ENCODE results near the gene LANCL3.

LANCL3 gene

DNA sequence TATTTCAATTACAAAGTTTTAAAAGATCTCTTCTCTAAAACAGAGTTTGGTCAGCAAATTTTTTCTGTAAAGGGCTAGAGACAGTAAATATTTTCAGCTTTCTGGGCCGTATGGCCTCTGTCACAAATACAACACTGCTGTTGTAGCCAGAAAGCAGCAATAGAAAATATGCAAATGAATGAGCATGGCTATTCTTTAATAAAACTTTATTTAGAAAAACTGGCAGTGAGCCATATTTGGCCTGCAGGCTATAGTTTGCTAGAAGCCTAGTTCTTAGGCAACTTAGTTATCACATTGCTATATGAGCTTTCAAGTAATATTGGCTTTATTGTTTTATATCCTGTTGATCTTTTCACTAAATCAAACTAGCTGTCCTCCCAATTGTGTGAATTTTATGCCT, 87.6 kb downstream of the LANCL3 start:
- Histone ChIP-seq H3K36me3 (ENCODE audit: control insufficient read depth, low read depth, low read length) (no peaks in the 10 kb centered on the region), H3K9me3 (ENCODE audit: control insufficient read depth, low read depth, low read length) (peaks cover 5% of the 10 kb centered on the region), H3K9ac (ENCODE audit: low read length) (no peak overlapping the region), H3K27me3 (ENCODE audit: control insufficient read depth, insufficient read depth, low read length) (no peaks in the 10 kb centered on the region), H3K4me1 (ENCODE audit: control insufficient read depth, low read depth, low read length) (no peaks in the 10 kb centered on the region), H3K27ac (ENCODE audit: low read length) (no peak overlapping the region), H3K4me3 (ENCODE audit: low read length) (no peak overlapping the region)

DNA sequence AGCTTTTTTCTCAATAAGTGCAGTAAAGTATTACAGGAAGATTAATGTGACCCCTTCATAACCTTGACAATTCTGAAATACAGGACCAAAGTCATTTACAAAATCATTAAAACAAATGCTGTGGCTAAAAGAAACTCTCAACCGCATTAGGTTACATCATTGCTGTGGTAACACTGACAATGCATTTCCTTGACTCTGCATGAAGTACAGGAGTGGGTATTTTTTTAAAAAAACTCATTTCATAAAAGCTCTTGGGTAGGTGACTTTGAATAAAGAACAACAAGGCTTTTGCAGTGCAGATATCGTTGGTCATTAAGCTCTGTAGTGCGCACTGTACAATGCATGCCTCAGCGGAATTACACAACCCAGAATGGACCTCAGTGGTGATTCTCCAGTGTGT, 90.7 kb downstream of the LANCL3 start:
- no peak overlapping the region for H3K4me3 ChIP-seq (ENCODE audit: low read length)
- no peaks in the 10 kb centered on the region for H3K27me3 ChIP-seq (ENCODE audit: control insufficient read depth, insufficient read depth, low read length)
- no peaks in the 10 kb centered on the region for H3K4me1 ChIP-seq (ENCODE audit: control insufficient read depth, low read depth, low read length)
- no peaks in the 10 kb centered on the region for H3K36me3 ChIP-seq (ENCODE audit: control insufficient read depth, low read depth, low read length)
- H3K9me3 ChIP-seq (ENCODE audit: control insufficient read depth, low read depth, low read length), result peaks cover 7% of the 10 kb centered on the region
- H3K9ac ChIP-seq (ENCODE audit: low read length), result no peak overlapping the region
- no peak overlapping the region for H3K27ac ChIP-seq (ENCODE audit: low read length)

DNA sequence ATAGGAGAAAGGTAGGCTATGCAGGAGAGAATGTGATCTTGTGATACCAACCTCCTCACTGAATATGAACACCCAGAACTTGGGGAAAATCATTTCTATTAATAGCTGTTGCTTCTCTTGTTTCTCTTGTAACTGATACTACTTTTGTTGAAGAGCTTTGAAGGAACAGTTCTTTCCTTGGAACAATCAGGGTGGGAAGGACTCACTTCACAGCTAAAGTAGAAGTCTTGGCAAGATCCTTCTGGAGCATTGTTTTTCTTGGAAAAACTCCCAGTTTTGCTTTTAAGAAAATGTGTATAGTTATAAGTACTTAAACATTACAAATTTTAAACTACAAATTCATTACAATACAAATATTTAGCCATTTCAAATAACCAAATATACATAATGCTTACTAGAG, 95.1 kb downstream of the LANCL3 start:
- H3K9ac ChIP-seq (ENCODE audit: low read length), result no peak overlapping the region
- H3K27me3 ChIP-seq (ENCODE audit: control insufficient read depth, insufficient read depth, low read length), result no peaks in the 10 kb centered on the region
- H3K4me3 ChIP-seq (ENCODE audit: low read length), result no peak overlapping the region
- no peaks in the 10 kb centered on the region for H3K4me1 ChIP-seq (ENCODE audit: control insufficient read depth, low read depth, low read length)
- no peaks in the 10 kb centered on the region for H3K36me3 ChIP-seq (ENCODE audit: control insufficient read depth, low read depth, low read length)
- H3K27ac ChIP-seq (ENCODE audit: low read length), result no peak overlapping the region
- peaks cover 10% of the 10 kb centered on the region for H3K9me3 ChIP-seq (ENCODE audit: control insufficient read depth, low read depth, low read length)

DNA sequence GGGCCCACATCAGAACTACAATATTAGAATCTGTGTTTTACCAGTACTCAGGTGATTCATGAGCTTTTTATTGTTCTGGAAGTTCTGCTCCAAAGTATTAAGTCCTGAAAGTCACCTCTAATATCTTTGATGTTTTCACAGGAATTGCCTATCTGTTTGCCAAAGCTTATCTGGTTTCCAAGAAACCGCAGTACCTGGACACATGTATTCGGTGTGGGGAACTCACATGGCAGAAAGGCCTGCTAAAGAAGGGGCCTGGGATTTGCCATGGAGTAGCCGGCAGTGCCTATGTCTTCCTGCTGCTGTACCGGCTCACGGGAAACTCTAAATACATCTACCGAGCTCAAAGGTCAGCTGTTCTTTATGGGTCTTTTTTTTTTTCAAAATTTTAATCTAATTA, 95.7 kb downstream of the LANCL3 start:
- Histone ChIP-seq H3K9ac (ENCODE audit: low read length) (no peak overlapping the region), H3K4me3 (ENCODE audit: low read length) (no peak overlapping the region), H3K27me3 (ENCODE audit: control insufficient read depth, insufficient read depth, low read length) (no peaks in the 10 kb centered on the region), H3K9me3 (ENCODE audit: control insufficient read depth, low read depth, low read length) (peaks cover 10% of the 10 kb centered on the region), H3K27ac (ENCODE audit: low read length) (no peak overlapping the region), H3K4me1 (ENCODE audit: control insufficient read depth, low read depth, low read length) (no peaks in the 10 kb centered on the region), H3K36me3 (ENCODE audit: control insufficient read depth, low read depth, low read length) (no peaks in the 10 kb centered on the region)

DNA sequence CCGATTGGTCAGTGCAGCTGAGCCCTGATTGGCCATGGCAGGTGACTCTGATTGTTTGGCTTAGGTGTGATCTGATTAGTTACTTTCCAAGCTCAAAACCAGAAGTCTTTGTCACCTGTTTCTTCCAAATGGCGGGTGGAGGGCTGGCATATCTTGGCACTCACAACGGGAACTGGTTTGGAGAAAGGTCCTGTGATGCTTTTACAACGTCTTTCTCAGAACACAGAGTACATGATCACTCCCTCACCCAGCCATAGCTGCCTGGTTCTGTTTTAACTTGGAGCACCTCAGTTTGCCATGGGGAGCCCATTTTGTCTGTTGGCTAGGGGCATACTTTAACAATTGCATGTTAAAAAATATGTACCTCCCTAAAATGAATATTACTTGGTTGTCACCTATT, 101.1 kb downstream of the LANCL3 start:
- Histone ChIP-seq H3K4me3 (ENCODE audit: low read length) (no peak overlapping the region), H3K9me3 (ENCODE audit: control insufficient read depth, low read depth, low read length) (peaks cover 19% of the 10 kb centered on the region), H3K4me1 (ENCODE audit: control insufficient read depth, low read depth, low read length) (no peaks in the 10 kb centered on the region), H3K27me3 (ENCODE audit: control insufficient read depth, insufficient read depth, low read length) (no peaks in the 10 kb centered on the region), H3K9ac (ENCODE audit: low read length) (no peak overlapping the region), H3K27ac (ENCODE audit: low read length) (no peak overlapping the region), H3K36me3 (ENCODE audit: control insufficient read depth, low read depth, low read length) (no peaks in the 10 kb centered on the region)

DNA sequence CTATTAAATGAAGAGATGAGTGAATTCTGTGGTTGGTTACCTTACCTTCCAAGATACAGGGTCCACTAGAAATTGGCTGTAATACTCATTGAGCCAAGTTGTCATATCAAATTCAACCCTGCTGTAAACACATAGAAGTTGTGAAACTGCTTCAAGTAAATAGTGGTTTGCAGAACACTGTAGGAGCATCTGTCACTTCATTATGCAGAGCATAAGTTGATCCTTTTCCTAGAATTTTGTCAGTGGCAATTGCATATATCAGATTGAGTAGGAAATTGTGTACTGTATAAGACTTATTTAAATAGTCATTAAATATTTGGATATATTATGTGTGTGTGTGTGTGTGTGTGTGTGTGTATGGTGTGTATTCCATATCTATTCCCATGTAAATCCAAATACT, 105.3 kb downstream of the LANCL3 start:
- no peaks in the 10 kb centered on the region for H3K36me3 ChIP-seq (ENCODE audit: control insufficient read depth, low read depth, low read length)
- H3K4me3 ChIP-seq (ENCODE audit: low read length), result no peak overlapping the region
- no peaks in the 10 kb centered on the region for H3K27me3 ChIP-seq (ENCODE audit: control insufficient read depth, insufficient read depth, low read length)
- H3K4me1 ChIP-seq (ENCODE audit: control insufficient read depth, low read depth, low read length), result no peaks in the 10 kb centered on the region
- peaks cover 11% of the 10 kb centered on the region for H3K9me3 ChIP-seq (ENCODE audit: control insufficient read depth, low read depth, low read length)
- H3K27ac ChIP-seq (ENCODE audit: low read length), result no peak overlapping the region
- no peak overlapping the region for H3K9ac ChIP-seq (ENCODE audit: low read length)

DNA sequence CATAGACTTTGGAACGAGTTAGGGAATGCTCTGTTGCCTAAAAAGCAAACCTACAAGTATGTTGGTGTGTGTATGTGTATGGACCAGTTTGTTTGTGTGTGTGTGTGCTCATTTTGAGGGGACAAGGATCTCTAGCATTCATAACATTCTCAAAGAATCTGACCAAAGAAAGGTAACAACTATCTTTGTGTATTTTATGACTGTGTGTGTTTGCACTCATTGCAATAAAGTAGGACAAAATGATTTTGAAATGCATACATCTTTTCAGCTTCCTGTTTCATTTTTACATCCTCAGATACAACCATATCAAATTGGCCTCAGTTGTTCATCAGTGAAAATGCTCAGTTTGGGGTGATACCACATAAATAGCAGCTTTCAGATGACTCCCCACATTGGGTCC, 105.8 kb downstream of the LANCL3 start:
- H3K4me1 ChIP-seq (ENCODE audit: control insufficient read depth, low read depth, low read length), result no peaks in the 10 kb centered on the region
- H3K27ac ChIP-seq (ENCODE audit: low read length), result no peak overlapping the region
- H3K9me3 ChIP-seq (ENCODE audit: control insufficient read depth, low read depth, low read length), result peaks cover 11% of the 10 kb centered on the region
- H3K9ac ChIP-seq (ENCODE audit: low read length), result no peak overlapping the region
- H3K27me3 ChIP-seq (ENCODE audit: control insufficient read depth, insufficient read depth, low read length), result no peaks in the 10 kb centered on the region
- H3K4me3 ChIP-seq (ENCODE audit: low read length), result no peak overlapping the region
- H3K36me3 ChIP-seq (ENCODE audit: control insufficient read depth, low read depth, low read length), result no peaks in the 10 kb centered on the region

DNA sequence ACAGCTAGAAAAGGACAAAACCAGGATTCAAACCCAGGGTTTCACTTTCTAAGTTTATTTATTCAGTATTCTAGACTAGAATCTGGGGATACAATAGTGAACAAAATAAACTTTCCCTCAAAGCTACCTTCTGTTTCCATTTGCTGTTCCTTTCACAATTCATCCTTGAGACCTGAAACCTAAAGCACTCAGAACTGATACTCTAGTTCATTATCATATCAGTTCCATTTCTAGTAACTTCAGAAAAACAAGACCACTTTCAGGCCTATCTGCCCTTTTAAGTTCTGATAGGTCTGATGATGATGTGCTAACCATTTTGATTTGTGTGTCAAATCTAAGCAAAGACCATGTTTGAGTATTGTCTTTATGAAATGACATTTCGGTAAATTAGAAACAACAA, 106.3 kb downstream of the LANCL3 start:
- Histone ChIP-seq H3K27ac (ENCODE audit: low read length) (no peak overlapping the region), H3K36me3 (ENCODE audit: control insufficient read depth, low read depth, low read length) (no peaks in the 10 kb centered on the region), H3K9me3 (ENCODE audit: control insufficient read depth, low read depth, low read length) (peaks cover 7% of the 10 kb centered on the region), H3K27me3 (ENCODE audit: control insufficient read depth, insufficient read depth, low read length) (no peaks in the 10 kb centered on the region), H3K4me1 (ENCODE audit: control insufficient read depth, low read depth, low read length) (no peaks in the 10 kb centered on the region), H3K9ac (ENCODE audit: low read length) (no peak overlapping the region), H3K4me3 (ENCODE audit: low read length) (no peak overlapping the region)

DNA sequence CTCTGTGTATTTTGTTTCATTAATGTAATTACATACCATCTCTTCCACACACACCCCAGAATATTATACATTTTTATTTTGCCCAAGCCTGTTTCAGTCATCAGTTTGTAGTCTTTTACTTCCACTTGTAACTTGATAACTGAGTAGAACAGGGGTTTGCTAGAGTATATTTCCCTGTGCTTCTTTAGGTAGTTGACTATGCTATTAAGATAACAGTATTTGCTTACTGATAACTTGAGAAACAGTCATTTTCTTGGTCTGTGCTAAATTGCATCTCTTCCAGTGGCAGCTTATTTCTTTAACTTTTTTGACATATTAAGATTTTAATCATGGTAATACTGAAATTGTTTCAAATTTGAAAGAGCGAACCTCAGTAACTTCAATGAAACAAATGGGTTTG, 107.1 kb downstream of the LANCL3 start:
- no peaks in the 10 kb centered on the region for H3K4me1 ChIP-seq (ENCODE audit: control insufficient read depth, low read depth, low read length)
- H3K27me3 ChIP-seq (ENCODE audit: control insufficient read depth, insufficient read depth, low read length), result no peaks in the 10 kb centered on the region

DNA sequence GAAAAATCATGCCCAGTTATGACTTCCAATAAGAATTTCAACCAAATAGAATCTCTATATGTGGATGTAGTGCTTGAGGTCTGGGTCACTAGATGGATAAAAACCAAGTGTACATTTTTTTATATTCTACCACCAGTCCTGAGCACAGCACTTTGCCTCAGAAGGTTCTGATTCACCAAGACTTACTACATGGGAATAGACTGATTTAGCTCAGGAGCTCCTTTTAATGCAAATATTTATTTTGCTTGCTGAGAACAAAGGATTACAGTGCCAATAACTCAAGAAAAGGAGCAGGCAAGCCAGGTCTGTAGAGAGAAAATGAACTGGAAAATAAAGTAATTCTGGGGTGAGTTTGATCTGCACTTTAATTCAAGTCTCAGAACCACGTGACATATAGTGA, 107.8 kb downstream of the LANCL3 start:
- Histone ChIP-seq H3K4me1 (ENCODE audit: control insufficient read depth, low read depth, low read length) (no peaks in the 10 kb centered on the region), H3K9ac (ENCODE audit: low read length) (no peak overlapping the region), H3K9me3 (ENCODE audit: control insufficient read depth, low read depth, low read length) (peaks cover 5% of the 10 kb centered on the region), H3K36me3 (ENCODE audit: control insufficient read depth, low read depth, low read length) (no peaks in the 10 kb centered on the region), H3K27me3 (ENCODE audit: control insufficient read depth, insufficient read depth, low read length) (no peaks in the 10 kb centered on the region), H3K27ac (ENCODE audit: low read length) (no peak overlapping the region), H3K4me3 (ENCODE audit: low read length) (no peak overlapping the region)

More for the DNA sequence above, 107.1 kb downstream of the LANCL3 start:
- Histone ChIP-seq H3K4me3 (ENCODE audit: low read length) (no peak overlapping the region), H3K27ac (ENCODE audit: low read length) (no peak overlapping the region), H3K9me3 (ENCODE audit: control insufficient read depth, low read depth, low read length) (peaks cover 5% of the 10 kb centered on the region), H3K36me3 (ENCODE audit: control insufficient read depth, low read depth, low read length) (no peaks in the 10 kb centered on the region), H3K9ac (ENCODE audit: low read length) (no peak overlapping the region)

DNA sequence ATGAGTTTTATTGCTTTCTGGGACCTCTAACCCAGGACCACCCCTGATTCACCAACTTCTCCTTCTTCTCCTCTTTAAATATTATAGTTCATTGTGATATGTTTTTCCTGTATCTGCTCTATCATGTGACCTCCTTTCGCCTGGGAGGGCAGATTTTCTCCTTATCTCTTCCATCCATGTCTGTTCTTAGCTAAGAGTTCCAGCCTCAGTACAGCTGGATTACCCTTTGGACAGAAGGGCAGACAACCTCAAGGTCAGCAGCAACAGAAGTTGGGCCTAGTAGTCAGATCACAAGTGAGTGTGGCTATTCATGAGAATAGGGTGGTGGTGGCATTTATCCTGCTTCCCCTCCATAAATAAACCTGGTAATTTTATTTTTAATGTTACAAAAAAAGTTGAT, 108.4 kb downstream of the LANCL3 start:
- no peak overlapping the region for H3K9ac ChIP-seq (ENCODE audit: low read length)
- no peak overlapping the region for H3K27ac ChIP-seq (ENCODE audit: low read length)
- H3K9me3 ChIP-seq (ENCODE audit: control insufficient read depth, low read depth, low read length), result peaks cover 5% of the 10 kb centered on the region

DNA sequence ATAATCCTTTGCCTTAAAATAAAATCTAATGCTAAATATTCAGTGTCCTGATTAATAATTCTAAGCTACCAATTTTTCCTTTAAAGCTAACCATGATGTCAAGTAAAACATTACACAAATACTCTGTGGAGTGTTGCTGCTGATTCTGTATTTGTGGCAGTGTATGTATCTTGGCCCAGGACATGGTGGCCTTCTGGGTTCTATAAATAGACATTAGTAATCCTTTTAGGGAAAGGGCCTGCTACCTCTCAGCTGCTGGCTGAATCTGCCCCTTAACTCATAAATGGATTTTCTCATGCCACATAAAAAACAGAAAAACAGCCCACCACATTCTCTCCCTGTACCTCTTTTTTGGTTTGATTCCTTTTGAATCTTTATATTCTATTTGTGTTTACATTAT, 113.0 kb downstream of the LANCL3 start:
- Histone ChIP-seq H3K9ac (ENCODE audit: low read length) (no peak overlapping the region), H3K27me3 (ENCODE audit: control insufficient read depth, insufficient read depth, low read length) (peaks cover 14% of the 10 kb centered on the region), H3K4me3 (ENCODE audit: low read length) (no peak overlapping the region), H3K4me1 (ENCODE audit: control insufficient read depth, low read depth, low read length) (peaks cover 4% of the 10 kb centered on the region), H3K27ac (ENCODE audit: low read length) (no peak overlapping the region), H3K9me3 (ENCODE audit: control insufficient read depth, low read depth, low read length) (peaks cover 3% of the 10 kb centered on the region), H3K36me3 (ENCODE audit: control insufficient read depth, low read depth, low read length) (no peaks in the 10 kb centered on the region)

More for the DNA sequence above, 108.4 kb downstream of the LANCL3 start:
- Histone ChIP-seq H3K4me1 (ENCODE audit: control insufficient read depth, low read depth, low read length) (peaks cover 1% of the 10 kb centered on the region), H3K4me3 (ENCODE audit: low read length) (no peak overlapping the region), H3K27me3 (ENCODE audit: control insufficient read depth, insufficient read depth, low read length) (no peaks in the 10 kb centered on the region), H3K36me3 (ENCODE audit: control insufficient read depth, low read depth, low read length) (no peaks in the 10 kb centered on the region)

All from iPS-18a (cell line).